ENCODE results near the gene MICAL3. TPM values are rescaled to one million over a fixed set of nuclear protein-coding genes. Genes with fewer than 3 reads are reported as not detected.

Gene MICAL3
- total RNA-seq: 8.4 and 15.1 TPM in 2 replicates

GRCh38 chr22:18024276-18024939, at the start of gene MICAL3:
TSS of gene MICAL3 (minus strand) at chr22:18024561. CDS start at chr22:17906812, 117,749 bp downstream.

GRCh38 chr22:17774206-17774925, 250.0 kb downstream of the MICAL3 start, which contains the start of gene BID:
TSS of gene BID (minus strand) at chr22:17774469. CDS start at chr22:17750116, 24,353 bp downstream.

Other genes with a start within 250 kb of the MICAL3 start
- 19.5 and 20.4 TPM in 2 replicates for gene PEX26, start 53.4 kb upstream of the MICAL3 start, total RNA-seq
- 1.1 TPM in 1 of 2 replicates, not detected in the other for gene TUBA8, start 86.2 kb upstream of the MICAL3 start, total RNA-seq
- gene USP18, start 125.6 kb upstream of the MICAL3 start, total RNA-seq: 1.8 and 5.4 TPM in 2 replicates